H1 (cell line): ENCODE results near the gene CNNM4. TPM values are rescaled to one million over a fixed set of nuclear protein-coding genes. Genes with fewer than 3 reads are reported as not detected.
A peak's percentile ranks its signal among the peaks of the same experiment; 100 is the strongest.

Source experiments
- CTCF ChIA-PET: fragments of 300-600 bp; sonication (Branson Sonifier 250); formaldehyde crosslinking; loops from one replicate; lab custom pipeline; 2021; ENCODE audit not compliant: partially characterized antibody; lab: Charles Lee
- POLR2A ChIA-PET: fragments of 300-600 bp; sonication (Branson Sonifier 250); formaldehyde crosslinking; loops from one replicate; lab custom pipeline; 2021; ENCODE audit warnings: inconsistent platforms; ENCODE audit not compliant: partially characterized antibody; lab: Charles Lee
- DNase-seq, 2 experiments: peaks; one replicate each; pipeline versions ENCODE4 v3.0.0 to v3.0.0-alpha.2; 2010 to 2022; ENCODE audit warnings: low spot score in 2 of 2, low read depth in 1 of 2, mixed read lengths in 1 of 2
- FAIRE-seq: peaks from 2 replicates; lab custom pipeline; 2011; peaks lifted over from hg19 to GRCh38; lab: Jason Lieb, UNC
- H2AFZ ChIP-seq: 2 replicates; pipeline ENCODE4 v1.8.1; 2012; ENCODE audit warnings: low read length, inconsistent platforms
- H2AK5ac ChIP-seq: 2 replicates; pipeline ENCODE4 v1.6.1; 2013; ENCODE audit warnings: low read depth, low read length
- H2BK120ac ChIP-seq: replicated peaks from 2 replicates; pipeline ENCODE3; 2013; ENCODE audit warnings: low read depth, low read length, inconsistent platforms
- H2BK12ac ChIP-seq: 2 replicates; pipeline ENCODE4 v1.6.1; 2013; ENCODE audit warnings: low read depth, low read length
- H2BK15ac ChIP-seq: 2 replicates; pipeline ENCODE4 v1.6.1; 2013; ENCODE audit warnings: low read length
- H2BK20ac ChIP-seq: 2 replicates; pipeline ENCODE4 v1.6.1; 2013; ENCODE audit warnings: low read length
- H2BK5ac ChIP-seq: 2 replicates; pipeline ENCODE4 v1.6.1; 2013; ENCODE audit warnings: low read depth, low read length
- H3K14ac ChIP-seq: 2 replicates; pipeline ENCODE4 v1.6.1; 2013; ENCODE audit warnings: inconsistent platforms; ENCODE audit not compliant: insufficient read length
- H3K18ac ChIP-seq: 2 replicates; pipeline ENCODE4 v1.6.1; 2013; ENCODE audit warnings: low read length; ENCODE audit errors: extremely low read depth
- H3K23ac ChIP-seq: 2 replicates; pipeline ENCODE4 v1.6.1; 2013; ENCODE audit warnings: inconsistent platforms; ENCODE audit not compliant: insufficient read length
- H3K23me2 ChIP-seq: 2 replicates; pipeline ENCODE4 v1.6.1; 2013; ENCODE audit warnings: low read depth, low read length
- H3K27ac ChIP-seq: 2 replicates; pipeline ENCODE4 v1.6.1; 2011; ENCODE audit warnings: low read depth, low read length, inconsistent platforms
- H3K27me3 ChIP-seq, 4 experiments: replicated peaks in 1 of 4; 1 replicate in 1 of 4; 2 replicates in 3 of 4; pipeline versions ENCODE4 v1.6.1 to v1.8.1; 2011 to 2013; ENCODE audit warnings: low read length in 3 of 4, mild to moderate bottlenecking in 3 of 4, inconsistent platforms in 2 of 4, mixed read lengths in 2 of 4, moderate library complexity in 1 of 4; ENCODE audit not compliant: control insufficient read depth in 3 of 4, insufficient read depth in 3 of 4; ENCODE audit errors: extremely low read depth in 1 of 4
- H3K36me3 ChIP-seq, 4 experiments: 2 replicates each; pipeline versions ENCODE4 v1.6.1 to v1.8.1; 2011 to 2013; ENCODE audit warnings: mild to moderate bottlenecking in 4 of 4, low read length in 3 of 4, moderate library complexity in 2 of 4, control low read depth in 1 of 4, inconsistent platforms in 1 of 4; ENCODE audit not compliant: insufficient read depth in 4 of 4, control insufficient read depth in 2 of 4
- H3K4ac ChIP-seq: replicated peaks from 2 replicates; pipeline ENCODE3; 2013; ENCODE audit warnings: low read length, low read depth, mixed read lengths, inconsistent platforms; ENCODE audit not compliant: insufficient read length
- H3K4me1 ChIP-seq, 4 experiments: replicated peaks in 1 of 4; 1 replicate in 1 of 4; 2 replicates in 3 of 4; pipeline versions ENCODE4 v1.6.1 to v1.8.1; 2011 to 2013; ENCODE audit warnings: low read length in 3 of 4, inconsistent platforms in 2 of 4, mixed read lengths in 1 of 4; ENCODE audit not compliant: insufficient read depth in 4 of 4, control insufficient read depth in 3 of 4
- H3K4me2 ChIP-seq, 2 experiments: 2 replicates each; pipeline versions ENCODE4 v1.6.1 to v1.8.1; 2011 to 2013; ENCODE audit warnings: low read depth in 2 of 2, low read length in 2 of 2, control low read depth in 1 of 2, inconsistent platforms in 1 of 2, mild to moderate bottlenecking in 1 of 2; ENCODE audit not compliant: insufficient read depth in 1 of 2
- H3K4me3 ChIP-seq, 4 experiments: fragments of 200-600, 300-600 bp in 1 of 4; sonication (generic), shearing (Covaris generic), sonication (Bioruptor Twin) in 1 of 4; 2 replicates each; pipeline versions ENCODE4 v1.5.1 to v1.8.1; 2011 to 2016; ENCODE audit warnings: low read length in 4 of 4, low read depth in 3 of 4, control low read depth in 2 of 4, inconsistent platforms in 2 of 4, mild to moderate bottlenecking in 2 of 4, mixed read lengths in 1 of 4, moderate library complexity in 1 of 4; ENCODE audit not compliant: insufficient read depth in 2 of 4; ENCODE audit errors: extremely low read depth in 1 of 4
- H3K56ac ChIP-seq: replicated peaks from 2 replicates; pipeline ENCODE3; 2013; ENCODE audit warnings: low read depth, mild to moderate bottlenecking, mixed read lengths, low read length, inconsistent platforms; ENCODE audit not compliant: insufficient read length
- H3K79me1 ChIP-seq: 2 replicates; pipeline ENCODE4 v1.6.1; 2013; ENCODE audit warnings: low read depth, low read length, control low read depth
- H3K79me2 ChIP-seq, 2 experiments: 2 replicates each; pipeline versions ENCODE4 v1.6.1 to v1.8.1; 2012 to 2013; ENCODE audit warnings: low read length in 2 of 2, mild to moderate bottlenecking in 2 of 2, inconsistent platforms in 1 of 2; ENCODE audit not compliant: insufficient read depth in 2 of 2, control insufficient read depth in 1 of 2
- H3K9ac ChIP-seq, 4 experiments: replicated peaks in 1 of 4; 1 replicate in 1 of 4; 2 replicates in 3 of 4; pipeline versions ENCODE4 v1.6.1 to v1.8.1; 2011 to 2013; ENCODE audit warnings: low read depth in 3 of 4, low read length in 3 of 4, control low read depth in 2 of 4, mild to moderate bottlenecking in 2 of 4, moderate library complexity in 2 of 4, inconsistent platforms in 1 of 4; ENCODE audit errors: extremely low read depth in 1 of 4
- H3K9me3 ChIP-seq, 2 experiments: 2 replicates each; pipeline versions ENCODE4 v1.6.1 to v1.8.1; 2012 to 2013; ENCODE audit warnings: mild to moderate bottlenecking in 2 of 2, moderate library complexity in 2 of 2, control low read depth in 1 of 2, inconsistent platforms in 1 of 2, low read depth in 1 of 2, low read length in 1 of 2, mixed read lengths in 1 of 2; ENCODE audit not compliant: insufficient read depth in 2 of 2
- H4K20me1 ChIP-seq, 2 experiments: replicated peaks in 1 of 2; 2 replicates each; pipeline versions ENCODE3 to v1.8.1; 2011 to 2013; ENCODE audit warnings: inconsistent platforms in 2 of 2, low read length in 2 of 2, mild to moderate bottlenecking in 1 of 2; ENCODE audit not compliant: insufficient read depth in 2 of 2, control insufficient read depth in 1 of 2
- H4K5ac ChIP-seq: 2 replicates; pipeline ENCODE4 v1.6.1; 2013; ENCODE audit warnings: low read length, low read depth, mixed read lengths, inconsistent platforms; ENCODE audit not compliant: insufficient read length
- H4K8ac ChIP-seq: 2 replicates; pipeline ENCODE4 v1.8.0; 2013; ENCODE audit warnings: mild to moderate bottlenecking, moderate library complexity, low read length, inconsistent platforms; ENCODE audit not compliant: insufficient read depth; ENCODE audit errors: extremely low read depth
- H4K91ac ChIP-seq: replicated peaks from 2 replicates; pipeline ENCODE3; 2013; ENCODE audit warnings: low read length, mixed read lengths, inconsistent platforms; ENCODE audit not compliant: insufficient read length
- FOSL1 ChIP-seq: IDR thresholded peaks from 2 replicates; pipeline ENCODE4 v1.6.1; 2011; ENCODE audit warnings: mild to moderate bottlenecking, low read depth, low read length, moderate library complexity; ENCODE audit not compliant: insufficient read depth
- GABPA ChIP-seq: IDR thresholded peaks from 2 replicates; pipeline ENCODE4 v1.6.1; 2011; ENCODE audit warnings: mild to moderate bottlenecking, low read length, moderate library complexity, borderline replicate concordance; ENCODE audit not compliant: insufficient read depth
- KDM5A ChIP-seq: fragments of 200-600 bp; IDR thresholded peaks from 2 replicates; pipeline ENCODE4 v1.7.1; 2012; ENCODE audit warnings: mild to moderate bottlenecking, low read length, inconsistent platforms, mixed read lengths
- MAFK ChIP-seq: IDR thresholded peaks from 2 replicates; pipeline ENCODE4 v1.6.1; 2012; ENCODE audit warnings: low read depth, mild to moderate bottlenecking, improper control_type of control experiment, low read length
- POLR2AphosphoS5 ChIP-seq: IDR thresholded peaks from 2 replicates; pipeline ENCODE4 v1.6.1; 2011; ENCODE audit warnings: low read depth, low read length
- RNF2 ChIP-seq: fragments of 200-900, 300-1000 bp; sonication (generic); IDR thresholded peaks from 2 replicates; pipeline ENCODE4 v1.7.1; 2016; ENCODE audit warnings: borderline replicate concordance, low read depth, mild to moderate bottlenecking, antibody characterized with exemption, low read length; ENCODE audit not compliant: poor library complexity, severe bottlenecking; ENCODE audit errors: missing control alignments
- RXRA ChIP-seq: IDR thresholded peaks from 2 replicates; pipeline ENCODE4 v1.6.1; 2011; ENCODE audit warnings: low read depth, mild to moderate bottlenecking, low read length, moderate library complexity; ENCODE audit not compliant: insufficient read depth
- YY1 ChIP-seq: IDR thresholded peaks from 2 replicates; pipeline ENCODE4 v1.6.1; 2011; ENCODE audit warnings: low read depth, mild to moderate bottlenecking, low read length
- WGBS, 2 experiments: shearing (Covaris generic) in 1 of 2; methylation state at CpG; one replicate each; pipeline versions ENCODE4 v1.1.6 to v1.1.7; 2013 to 2015; ENCODE audit warnings: low lambda C conversion rate in 2 of 2, mixed read lengths in 2 of 2, inconsistent platforms in 1 of 2, low coverage in 1 of 2, missing lambda C conversion rate in 1 of 2; ENCODE audit not compliant: insufficient replicate concordance in 2 of 2, insufficient coverage in 1 of 2, insufficient read length in 1 of 2; ENCODE audit errors: extremely low coverage in 1 of 2, missing lambda C conversion rate in 1 of 2; 5-methylcytosine and 5-hydroxymethylcytosine counted together
- polyA plus RNA-seq, 7 experiments: library from polyadenylated mRNA; depleted of rRNA in 3 of 7; stranded (reverse) in 5 of 7; unstranded in 2 of 7; fragments of >200 nt in 5 of 7; fragments of 200-250 nt in 2 of 7; gene quantifications; 1 replicate in 5 of 7; 2 replicates in 1 of 7; 4 replicates in 1 of 7; pipeline versions ENCODE4 v1.2.1 to v1.2.3, GENCODE V29; 2011 to 2013; ENCODE audit warnings: missing spikeins in 2 of 7, mixed read lengths in 2 of 7
- total RNA-seq: library from RNA; stranded (reverse); fragmentation: NEBNext Ultra II Directional; extraction: Animal tissue kit (Norgen Biotek cat#: 25700); gene quantifications from 2 replicates; pipeline ENCODE4 v1.2.1, GENCODE V29; 2021

CNNM4 gene
- total and polyA plus RNA-seq, 2 of the 8 experiments (the other 6 are each of a cell fraction or from before 2014, with no cell fraction given), result 10.3 to 11.0 TPM

DNA sequence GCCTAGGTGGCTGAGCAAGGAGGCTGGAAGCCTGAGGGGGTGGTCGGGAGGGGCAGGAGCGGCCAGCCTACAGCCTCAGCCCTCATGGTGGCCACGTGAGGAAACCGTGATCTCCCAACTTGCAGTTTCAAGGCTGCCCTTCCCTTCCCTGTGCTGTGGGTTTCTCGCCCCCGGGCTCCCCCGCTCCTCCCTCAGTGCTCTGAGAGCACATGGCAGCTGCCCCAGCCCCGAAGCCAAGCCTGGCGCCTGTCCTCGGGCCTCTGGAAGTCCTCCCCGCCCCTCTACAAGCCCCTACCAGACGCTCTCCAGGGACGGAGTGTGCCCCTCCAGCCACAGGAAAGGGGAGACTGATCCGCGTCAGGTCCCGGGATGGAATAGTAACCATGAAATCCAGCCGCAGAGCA is 83.7 kb downstream of the CNNM4 start:
- no peak overlapping the region for H4K5ac ChIP-seq
- no peak overlapping the region for H3K14ac ChIP-seq
- H3K9ac ChIP-seq, result no peak overlapping the region
- no peaks in the 10 kb centered on the region for H3K27me3 ChIP-seq
- no peak overlapping the region for H2AFZ ChIP-seq
- H3K4ac ChIP-seq, result no peak overlapping the region
- no peak overlapping the region for H3K23ac ChIP-seq
- H3K18ac ChIP-seq, result no peak overlapping the region
- WGBS, 2 experiments, result 90% methylated on average over 14 of the region's 17 CpGs; no CpG with 5 or more reads in 1 of the 2 experiments
- H3K27ac ChIP-seq, result no peak overlapping the region
- no peak for FAIRE-seq
- CTCF ChIA-PET, result interaction anchor here (0.6 to 1.1 kb wide), 2 partner anchors 12 to 81 kb away, joined by 3 read pairs; no protein-coding TSS in a partner anchor
- no peak overlapping the region for H2BK15ac ChIP-seq
- no peak overlapping the region for H3K4me2 ChIP-seq
- H4K91ac ChIP-seq, result no peak overlapping the region
- no peaks in the 10 kb centered on the region for H3K9me3 ChIP-seq
- H3K56ac ChIP-seq, result no peak overlapping the region
- TF ChIP-seq KDM5A (no peak), YY1 (no peak), POLR2AphosphoS5 (0 out of 2 replicates have a peak, but pooled peaks have one; percentile 42), GABPA (no peak), MAFK (no peak), RXRA (no peak), RNF2 (no peak), FOSL1 (no peak)
- POLR2A ChIA-PET, result interaction anchor here (0.8 to 6.9 kb wide), 8 partner anchors 8 to 32 kb away, joined by 3 to 39 read pairs (median 5); no protein-coding TSS in a partner anchor
- peaks cover 2 to 18% (median 3%) of the 10 kb centered on the region in 4 experiments; a peak in 5 of 8 replicates for H3K36me3 ChIP-seq
- H2BK120ac ChIP-seq, result no peak overlapping the region
- H3K4me1 ChIP-seq, result peaks cover 0 to 3% (median 0%) of the 10 kb centered on the region in 4 experiments; a peak in 1 of 7 replicates
- H2BK20ac ChIP-seq, result no peak overlapping the region
- peaks cover 3 to 8% of the 10 kb centered on the region in 2 experiments for H4K20me1 ChIP-seq
- H2BK12ac ChIP-seq, result no peak overlapping the region
- H3K79me2 ChIP-seq, result no peaks in the 10 kb centered on the region
- H3K23me2 ChIP-seq, result no peaks in the 10 kb centered on the region
- DNase-seq, result no peak
- no peak overlapping the region for H2AK5ac ChIP-seq
- peaks cover 4% of the 10 kb centered on the region; the same call in 1 of the 2 replicates for H3K79me1 ChIP-seq
- H3K4me3 ChIP-seq, result no peak overlapping the region
- no peak overlapping the region for H4K8ac ChIP-seq
- H2BK5ac ChIP-seq, result no peak overlapping the region
